Gastrocnemius medialis (tissue), 4 donors: ENCODE data around the gene CHD6.

Experiments
- CTCF ChIP-seq, 5 experiments: fragments of 450-650 bp in 3 of 5; fragments of 200-600 bp in 2 of 5; sonication (generic) in 2 of 5; IDR thresholded peaks in 4 of 5; conservative IDR thresholded peaks in 1 of 5; 1 replicate in 4 of 5; 2 replicates in 1 of 5; pipeline ENCODE4 v1.5.1; 2016 to 2019; ENCODE audit warnings: antibody characterized with exemption in 5 of 5, mild to moderate bottlenecking in 3 of 5, moderate library complexity in 3 of 5
- POLR2A ChIP-seq, 2 donors: fragments of 450-650 bp; IDR thresholded peaks; one replicate each; pipeline ENCODE4 v1.6.1; 2017; ENCODE audit warnings: antibody characterized with exemption in 2 of 2, mild to moderate bottlenecking in 2 of 2, moderate library complexity in 2 of 2

GRCh38 chr20:41638456-41638855, 20.3 kb upstream of the CHD6 start:
- TF ChIP-seq POLR2A (IDR thresholded peaks at IDR 0.05) = no peak
- TF ChIP-seq CTCF (IDR thresholded peaks at IDR 0.05 in 4 of 5, conservative IDR thresholded peaks at IDR 0.05 in 1 of 5) = no peak
